HepG2 (cell line): ENCODE results near the gene TSPAN3. TPM values are rescaled to one million over a fixed set of nuclear protein-coding genes. Genes with fewer than 3 reads are reported as not detected.

ENCODE experiments used
- ARNT ChIP-seq: fragments of 450-650 bp; IDR thresholded peaks from 2 replicates; pipeline ENCODE4 v1.6.1; 2017
- E2F1 ChIP-seq: sonication (generic); formaldehyde crosslinking; IDR thresholded peaks from 2 replicates; pipeline ENCODE4 v1.5.0; 2020; ENCODE audit warnings: missing genetic modification reagents
- FIP1L1 ChIP-seq: fragments of 200-400 bp; formaldehyde crosslinking; IDR thresholded peaks from 2 replicates; pipeline ENCODE4 v1.6.1; 2018; ENCODE audit warnings: low read depth, mild to moderate bottlenecking, low read length, moderate library complexity, borderline replicate concordance; ENCODE audit not compliant: insufficient read depth
- GABPA ChIP-seq, 2 experiments: IDR thresholded peaks; 2 replicates each; pipeline ENCODE4 v1.6.1; 2011 to 2016; ENCODE audit warnings: low read depth in 2 of 2, low read length in 1 of 2, missing biosample characterization in 1 of 2, missing genetic modification characterization in 1 of 2
- GATAD2A ChIP-seq: IDR thresholded peaks from 2 replicates; pipeline ENCODE4 v1.6.1; 2016
- GFI1 ChIP-seq: sonication (generic); formaldehyde crosslinking; IDR thresholded peaks from 2 replicates; pipeline ENCODE4 v1.5.0; 2020; ENCODE audit warnings: missing genetic modification reagents, mild to moderate bottlenecking, borderline replicate concordance
- HES4 ChIP-seq: sonication (generic); formaldehyde crosslinking; IDR thresholded peaks from 2 replicates; pipeline ENCODE4 v1.9.0; 2021; ENCODE audit warnings: mild to moderate bottlenecking, missing genetic modification reagents, borderline replicate concordance
- HMGA1 ChIP-seq: sonication (generic); formaldehyde crosslinking; conservative IDR thresholded peaks from 2 replicates; pipeline ENCODE4 v1.4.0; 2020; ENCODE audit warnings: missing genetic modification reagents
- KLF11 ChIP-seq: IDR thresholded peaks from 2 replicates; pipeline ENCODE4 v1.6.1; 2016; ENCODE audit warnings: missing compliant biosample characterization
- MED8 ChIP-seq: sonication (generic); formaldehyde crosslinking; IDR thresholded peaks from 2 replicates; pipeline ENCODE4 v1.8.1; 2023; ENCODE audit warnings: mild to moderate bottlenecking, missing genetic modification reagents; ENCODE audit not compliant: insufficient replicate concordance
- MEIS1 ChIP-seq: sonication (generic); formaldehyde crosslinking; IDR thresholded peaks from 2 replicates; pipeline ENCODE4 v1.9.0; 2021; ENCODE audit warnings: mild to moderate bottlenecking, missing genetic modification reagents, moderate library complexity, borderline replicate concordance
- MTA3 ChIP-seq: sonication (generic); formaldehyde crosslinking; IDR thresholded peaks from 2 replicates; pipeline ENCODE4 v1.4.0; 2020; ENCODE audit warnings: missing genetic modification reagents
- MYC ChIP-seq: sonication (generic); formaldehyde crosslinking; IDR thresholded peaks from 2 replicates; pipeline ENCODE4 v1.9.0; 2021; ENCODE audit warnings: missing genetic modification reagents, borderline replicate concordance
- NPAS2 ChIP-seq: sonication (generic); formaldehyde crosslinking; IDR thresholded peaks from 2 replicates; pipeline ENCODE4 v1.8.0; 2022; ENCODE audit warnings: mild to moderate bottlenecking, missing genetic modification reagents, borderline replicate concordance
- PHF21A ChIP-seq: sonication (generic); formaldehyde crosslinking; IDR thresholded peaks from 2 replicates; pipeline ENCODE4 v1.5.0; 2020; ENCODE audit warnings: mild to moderate bottlenecking, missing genetic modification reagents
- PRDM4 ChIP-seq: sonication (generic); formaldehyde crosslinking; IDR thresholded peaks from 2 replicates; pipeline ENCODE4 v1.9.0; 2021; ENCODE audit warnings: missing genetic modification reagents, borderline replicate concordance
- RNF2 ChIP-seq: fragments of 450-650 bp; conservative IDR thresholded peaks from 2 replicates; pipeline ENCODE4 v1.6.1; 2016; ENCODE audit warnings: low read depth
- TEAD3 ChIP-seq: optimal IDR thresholded peaks from 2 replicates; pipeline ENCODE3; 2016; ENCODE audit warnings: borderline replicate concordance
- TFE3 ChIP-seq: IDR thresholded peaks from 2 replicates; pipeline ENCODE4 v1.6.1; 2016
- ZFP62 ChIP-seq: sonication (generic); formaldehyde crosslinking; IDR thresholded peaks from 2 replicates; pipeline ENCODE4 v1.4.0; 2020; ENCODE audit warnings: missing genetic modification reagents
- ZKSCAN1 ChIP-seq: fragments of 150-350 bp; IDR thresholded peaks from 2 replicates; pipeline ENCODE4 v1.6.1; 2014; ENCODE audit warnings: low read length
- ZNF143 ChIP-seq: sonication (generic); formaldehyde crosslinking; IDR thresholded peaks from 2 replicates; pipeline ENCODE4 v1.4.0; 2020; ENCODE audit warnings: missing genetic modification reagents
- ZNF180 ChIP-seq: sonication (generic); formaldehyde crosslinking; IDR thresholded peaks from 2 replicates; pipeline ENCODE4 v1.4.0; 2020; ENCODE audit warnings: low read depth, missing genetic modification reagents, borderline replicate concordance
- ZNF547 ChIP-seq: sonication (generic); formaldehyde crosslinking; IDR thresholded peaks from 2 replicates; pipeline ENCODE4 v1.5.1; 2020; ENCODE audit warnings: mild to moderate bottlenecking, missing genetic modification reagents
- ZNF710 ChIP-seq: sonication (generic); formaldehyde crosslinking; IDR thresholded peaks from 2 replicates; pipeline ENCODE4 v1.5.0; 2020; ENCODE audit warnings: mild to moderate bottlenecking, missing genetic modification reagents, borderline replicate concordance
- polyA plus RNA-seq, 8 experiments: library from polyadenylated mRNA; depleted of rRNA in 3 of 8; stranded (reverse) in 7 of 8; unstranded in 1 of 8; fragments of >200 nt; fragmentation: Illumina TruSeq in 4 of 8; extraction: Trizol in 4 of 8; gene quantifications; 2 replicates each; pipeline versions ENCODE4 v1.2.1 to v1.2.3, GENCODE V29; 2011 to 2016; ENCODE audit warnings: low read depth in 4 of 8, missing spikeins in 1 of 8, mixed read lengths in 1 of 8; ENCODE audit not compliant: insufficient read depth in 1 of 8
- total RNA-seq, 5 experiments: library from RNA; depleted of rRNA; stranded (reverse); fragments of >200 nt; fragmentation: Illumina TruSeq; extraction: Trizol; gene quantifications; 2 replicates each; pipeline ENCODE4 v1.2.3, GENCODE V29; 2016; ENCODE audit warnings: low read depth in 1 of 5

TSPAN3 gene
- total and polyA plus RNA-seq, 2 of the 13 experiments (the other 11 are each of a cell fraction or from before 2014, with no cell fraction given) = 167 to 170 TPM

GRCh38 chr15:77032052-77032646 lies 38.8 kb downstream of the TSPAN3 start (continued):
- TF ChIP-seq MEIS1 (CRISPR knock-in tag) (no peak), E2F1 (CRISPR knock-in tag) (no peak), ZNF180 (CRISPR knock-in tag) (no peak), GFI1 (CRISPR knock-in tag) (0 out of 2 replicates have a peak, but pooled peaks have one; percentile 33), PHF21A (CRISPR knock-in tag) (peak; percentile 92), HES4 (CRISPR knock-in tag) (peak; percentile 63; the same call in 1 of the 2 replicates), ZFP62 (CRISPR knock-in tag) (no peak), MED8 (CRISPR knock-in tag) (peak; percentile 68), GATAD2A (CRISPR knock-in tag) (peak; percentile 79), MTA3 (CRISPR knock-in tag) (no peak), TEAD3 (CRISPR knock-in tag) (peak; percentile 16), FIP1L1 (no peak), ZKSCAN1 (no peak), PRDM4 (CRISPR knock-in tag) (no peak), MYC (CRISPR knock-in tag) (peak; percentile 30; the same call in 1 of the 2 replicates), GABPA (IDR thresholded peaks at IDR 0.05; ENCODE audit: low read depth, low read length) (no peak), GABPA (CRISPR knock-in tag; IDR thresholded peaks at IDR 0.05; ENCODE audit: low read depth) (peak; percentile 89), TFE3 (CRISPR knock-in tag) (peak; percentile 9; the same call in 1 of the 2 replicates), ZNF710 (CRISPR knock-in tag) (peak; percentile 77; the same call in 1 of the 2 replicates), RNF2 (no peak), NPAS2 (no peak), ZNF547 (no peak), KLF11 (CRISPR knock-in tag) (no peak), HMGA1 (CRISPR knock-in tag) (no peak), ARNT (no peak), ZNF143 (CRISPR knock-in tag) (no peak)
